NCI-H2029 treated with DMSO at 0.1 percent for 48 hours (cell line): Measurements from ENCODE around the gene SCRN1.
"Not testable (repeated sequence)": the region's sequence is repeated elsewhere in the genome, so short reads cannot be mapped to it uniquely, and the experiment has no call there.

ENCODE experiments used
- DNase-seq: peaks from one replicate; lab custom pipeline; 2025; lab: John Stamatoyannopoulos, UW

SCRN1 gene

GRCh38 chr7:29926216-29926615 is 63.4 kb downstream of the SCRN1 start:
- DNase-seq: no peak

- no peak for DNase-seq
These were observed 64.9 kb downstream of the SCRN1 start for GRCh38 chr7:29924684-29925083.

- DNase-seq: no peak
These were observed 65.6 kb downstream of the SCRN1 start for GRCh38 chr7:29924006-29924405.

GRCh38 chr7:29922921-29923700 is 66.5 kb downstream of the SCRN1 start:
- no peak for DNase-seq

- peak; percentile 39 for DNase-seq
These were observed 68.1 kb downstream of the SCRN1 start for GRCh38 chr7:29921404-29922010.

- DNase-seq: no peak
These were observed 69.1 kb downstream of the SCRN1 start for GRCh38 chr7:29920491-29920890.

- DNase-seq: no peak
These were observed 69.8 kb downstream of the SCRN1 start for GRCh38 chr7:29919790-29920189.

GRCh38 chr7:29918850-29919249 is 70.8 kb downstream of the SCRN1 start:
- DNase-seq: no peak

GRCh38 chr7:29917641-29918040 is 72.0 kb downstream of the SCRN1 start:
- DNase-seq: peak; percentile 81

GRCh38 chr7:29915481-29916215 is 74.0 kb downstream of the SCRN1 start:
- no peak for DNase-seq

- no peak for DNase-seq
These were observed 75.4 kb downstream of the SCRN1 start for GRCh38 chr7:29914180-29914579.

- DNase-seq: no peak
These were observed 83.2 kb downstream of the SCRN1 start for GRCh38 chr7:29906200-29907022.

- peak; percentile 75 for DNase-seq
These were observed 88.9 kb downstream of the SCRN1 start for GRCh38 chr7:29900745-29901144.

GRCh38 chr7:29898301-29898700 is 91.3 kb downstream of the SCRN1 start:
- DNase-seq: no peak

GRCh38 chr7:29896685-29897411 is 92.8 kb downstream of the SCRN1 start:
- no peak for DNase-seq

GRCh38 chr7:29895559-29895958 is 94.0 kb downstream of the SCRN1 start:
- DNase-seq: no peak

GRCh38 chr7:29894256-29894655 is 95.3 kb downstream of the SCRN1 start:
- no peak for DNase-seq

GRCh38 chr7:29893351-29893965 is 96.1 kb downstream of the SCRN1 start:
- no peak for DNase-seq

- DNase-seq: no peak
These were observed 97.4 kb downstream of the SCRN1 start for GRCh38 chr7:29892231-29892630.

- no peak for DNase-seq
These were observed 97.8 kb downstream of the SCRN1 start for GRCh38 chr7:29891766-29892165.

GRCh38 chr7:29890786-29891185 is 98.8 kb downstream of the SCRN1 start:
- not testable (repeated sequence) for DNase-seq
